HCT116 (cell line): ENCODE data around the gene SPTB. TPM values are rescaled to one million over a fixed set of nuclear protein-coding genes. Genes with fewer than 3 reads are reported as not detected.

Experiments used
- ATAC-seq: fragments of 200-7000 bp; cut with Tn5 transposase; 2 replicates; pipeline ENCODE4 v1.9.1; 2020; ENCODE audit warnings: mild to moderate bottlenecking, moderate library complexity
- BruUV-seq: library from RNA; stranded (reverse); fragments of 400-500 nt; replicated peaks from 2 replicates; lab custom pipeline; 2021; lab: Mats Ljungman, UMichigan
- CTCF ChIA-PET: fragments of 300-600 bp; sonication (Branson Sonifier 250); formaldehyde crosslinking; loops from one replicate; lab custom pipeline; 2021; ENCODE audit warnings: antibody characterized with exemption; lab: Charles Lee
- POLR2A ChIA-PET: fragments of 300-600, 350-600 bp; sonication (Branson Sonifier 250); formaldehyde crosslinking; loops from one replicate; lab custom pipeline; 2021; ENCODE audit warnings: antibody characterized with exemption; lab: Charles Lee
- RAD21 ChIA-PET, 2 experiments: fragments of 300-600 bp; sonication (Branson Sonifier 250); formaldehyde crosslinking; loops; one replicate each; lab custom pipeline; 2023; ENCODE audit warnings: low total read pairs in 2 of 2; ENCODE audit not compliant: uncharacterized antibody in 2 of 2, unreplicated experiment in 2 of 2, low non-redundant PET in 1 of 2; lab: Charles Lee
- DNase-seq: peaks from one replicate; pipeline ENCODE4 v3.0.0-alpha.2; 2010; ENCODE audit warnings: low read depth, low spot score
- H2AFZ ChIP-seq: fragments of 200-600 bp; shearing (Covaris generic), sonication (generic); 2 replicates; pipeline ENCODE4 v1.6.1; 2017; ENCODE audit warnings: low read depth, mixed run types, mixed read lengths, antibody characterized with exemption, low read length; ENCODE audit not compliant: poor library complexity, severe bottlenecking
- H3K27ac ChIP-seq: 2 replicates; pipeline ENCODE4 v1.5.1; 2012; ENCODE audit warnings: low read depth, low read length
- H3K27me3 ChIP-seq: fragments of 200-600 bp; sonication (generic); 2 replicates; pipeline ENCODE4 v1.6.1; 2016; ENCODE audit warnings: mixed run types, low read length, mixed read lengths; ENCODE audit not compliant: insufficient read depth
- H3K36me3 ChIP-seq, 2 experiments: fragments of 200-500 bp in 1 of 2; fragments of 200-600 bp in 1 of 2; sonication (Bioruptor generic) in 1 of 2; sonication (generic) in 1 of 2; 2 replicates each; pipeline versions ENCODE4 v1.5.1 to v1.6.1; 2014 to 2016; ENCODE audit warnings: low read length in 2 of 2, inconsistent platforms in 1 of 2, mixed read lengths in 1 of 2, mixed run types in 1 of 2; ENCODE audit not compliant: insufficient read depth in 2 of 2, control insufficient read depth in 1 of 2
- H3K4me1 ChIP-seq, 2 experiments: fragments of 200-600 bp in 1 of 2; sonication (generic) in 1 of 2; 2 replicates each; pipeline versions ENCODE4 v1.5.1 to v1.6.1; 2012 to 2017; ENCODE audit warnings: low read length in 2 of 2, inconsistent platforms in 1 of 2, mild to moderate bottlenecking in 1 of 2, mixed read lengths in 1 of 2, mixed run types in 1 of 2, moderate library complexity in 1 of 2; ENCODE audit not compliant: insufficient read depth in 2 of 2, control insufficient read depth in 1 of 2
- H3K4me2 ChIP-seq: fragments of 200-600 bp; sonication (generic); 2 replicates; pipeline ENCODE4 v1.6.1; 2017; ENCODE audit warnings: mixed run types, low read length, mixed read lengths
- H3K4me3 ChIP-seq, 2 experiments: fragments of 200-600 bp in 1 of 2; sonication (generic) in 1 of 2; replicated peaks in 1 of 2; 2 replicates each; pipeline ENCODE4 v1.5.1; 2011 to 2016; ENCODE audit warnings: low read length in 2 of 2, control low read depth in 1 of 2, low read depth in 1 of 2, mild to moderate bottlenecking in 1 of 2, mixed read lengths in 1 of 2, mixed run types in 1 of 2
- H3K79me2 ChIP-seq: fragments of 200-600 bp; sonication (generic); 2 replicates; pipeline ENCODE4 v1.6.1; 2017; ENCODE audit warnings: mild to moderate bottlenecking, mixed run types, low read length, moderate library complexity, mixed read lengths; ENCODE audit not compliant: insufficient read depth
- H3K9ac ChIP-seq: fragments of 200-600 bp; sonication (generic); 2 replicates; pipeline ENCODE4 v1.6.1; 2016; ENCODE audit warnings: low read length, mixed read lengths
- H3K9me2 ChIP-seq: fragments of 200-600 bp; sonication (generic), shearing (Covaris generic); 2 replicates; pipeline ENCODE4 v1.6.1; 2017; ENCODE audit warnings: mixed run types, mild to moderate bottlenecking, moderate library complexity; ENCODE audit not compliant: insufficient read depth
- H3K9me3 ChIP-seq, 2 experiments: fragments of 200-500 bp in 1 of 2; fragments of 200-600 bp in 1 of 2; sonication (Bioruptor generic) in 1 of 2; sonication (generic) in 1 of 2; 2 replicates each; pipeline ENCODE4 v1.6.1; 2014 to 2017; ENCODE audit warnings: low read length in 2 of 2, mixed read lengths in 2 of 2, inconsistent platforms in 1 of 2, low read depth in 1 of 2, mild to moderate bottlenecking in 1 of 2, mixed run types in 1 of 2, moderate library complexity in 1 of 2; ENCODE audit not compliant: control insufficient read depth in 1 of 2, insufficient read depth in 1 of 2
- H4K20me1 ChIP-seq: fragments of 200-600 bp; sonication (generic), shearing (Covaris generic); 2 replicates; pipeline ENCODE4 v1.6.1; 2017; ENCODE audit warnings: mixed run types, mild to moderate bottlenecking, moderate library complexity; ENCODE audit not compliant: insufficient read depth
- ATF3 ChIP-seq: IDR thresholded peaks from 2 replicates; pipeline ENCODE4 v1.6.1; 2012
- CBX3 ChIP-seq: IDR thresholded peaks from 2 replicates; pipeline ENCODE4 v1.6.1; 2012; ENCODE audit warnings: low read depth
- CEBPB ChIP-seq: IDR thresholded peaks from 2 replicates; pipeline ENCODE4 v1.6.1; 2012; ENCODE audit warnings: low read depth
- ELF1 ChIP-seq: IDR thresholded peaks from 2 replicates; pipeline ENCODE4 v1.6.1; 2012; ENCODE audit warnings: low read depth, borderline replicate concordance
- EZH2 ChIP-seq: fragments of 200-600 bp; sonication (generic); IDR thresholded peaks from 2 replicates; pipeline ENCODE4 v1.6.1; 2017; ENCODE audit warnings: antibody characterized with exemption, mixed run types
- EZH2phosphoT487 ChIP-seq: fragments of 200-600 bp; IDR thresholded peaks from 2 replicates; pipeline ENCODE4 v1.6.1; 2018; ENCODE audit warnings: antibody characterized with exemption, borderline replicate concordance
- FOSL1 ChIP-seq: IDR thresholded peaks from 2 replicates; pipeline ENCODE4 v1.6.1; 2012; ENCODE audit warnings: low read depth
- JUND ChIP-seq: IDR thresholded peaks from 2 replicates; pipeline ENCODE4 v1.6.1; 2012
- MAX ChIP-seq: IDR thresholded peaks from 2 replicates; pipeline ENCODE4 v1.6.1; 2012
- POLR2A ChIP-seq: IDR thresholded peaks from 2 replicates; pipeline ENCODE4 v1.7.0; 2011; ENCODE audit warnings: borderline replicate concordance; ENCODE audit not compliant: insufficient read depth, insufficient read length; ENCODE audit errors: extremely low read depth
- POLR2AphosphoS5 ChIP-seq: IDR thresholded peaks from 2 replicates; pipeline ENCODE4 v1.6.1; 2011; ENCODE audit warnings: mild to moderate bottlenecking, low read depth, low read length, moderate library complexity
- RAD21 ChIP-seq: IDR thresholded peaks from 2 replicates; pipeline ENCODE4 v1.6.1; 2012; ENCODE audit warnings: low read depth, mild to moderate bottlenecking
- REST ChIP-seq: IDR thresholded peaks from 2 replicates; pipeline ENCODE4 v1.6.1; 2012; ENCODE audit warnings: low read depth
- SP1 ChIP-seq: IDR thresholded peaks from 2 replicates; pipeline ENCODE4 v1.6.1; 2012; ENCODE audit warnings: low read depth
- SRF ChIP-seq: IDR thresholded peaks from 2 replicates; pipeline ENCODE4 v1.6.1; 2012; ENCODE audit warnings: low read depth
- TCF7L2 ChIP-seq: IDR thresholded peaks from 2 replicates; pipeline ENCODE4 v1.7.0; 2011; ENCODE audit warnings: borderline replicate concordance, inconsistent platforms; ENCODE audit not compliant: insufficient read depth, insufficient read length; ENCODE audit errors: extremely low read depth
- YY1 ChIP-seq: IDR thresholded peaks from 2 replicates; pipeline ENCODE4 v1.6.1; 2011; ENCODE audit warnings: low read length, low read depth, moderate library complexity, mild to moderate bottlenecking; ENCODE audit not compliant: insufficient replicate concordance; ENCODE audit errors: extremely low read depth
- ZBTB33 ChIP-seq: IDR thresholded peaks from 2 replicates; pipeline ENCODE4 v1.6.1; 2011; ENCODE audit warnings: mild to moderate bottlenecking, low read length, moderate library complexity; ENCODE audit not compliant: insufficient replicate concordance; ENCODE audit errors: extremely low read depth
- ZFX ChIP-seq: fragments of 450-650 bp; IDR thresholded peaks from 2 replicates; pipeline ENCODE4 v1.6.1; 2017
- intact Hi-C: fragments of 100-400 bp; cut with micrococcal nuclease; formaldehyde crosslinking; loops from 2 replicates; pipeline ENCODE4 v1.10.0; 2022
- total RNA-seq: library from RNA; stranded (reverse); gene quantifications from one replicate; pipeline ENCODE4 v1.2.1, GENCODE V29; 2021; ENCODE audit not compliant: unreplicated experiment

Gene SPTB
- total RNA-seq, 1 experiment from 2014 or later = 4.2 TPM

GRCh38 chr14:64918216-64918615 lies 38.5 kb upstream of the SPTB start:
- ChIA-PET POLR2A (no interaction called here), RAD21 (no interaction called here), CTCF (no interaction called here)
- H3K4me2 ChIP-seq = no peak overlapping the region
- no peaks in the 10 kb centered on the region for H3K9me2 ChIP-seq
- no peak overlapping the region for H2AFZ ChIP-seq
- H3K4me1 ChIP-seq = peaks cover 8 to 16% of the 10 kb centered on the region in 2 experiments; a peak in 3 of 4 replicates
- no peaks in the 10 kb centered on the region for H3K9me3 ChIP-seq
- intact Hi-C loops = no loop called here
- no peak overlapping the region for H3K4me3 ChIP-seq
- TF ChIP-seq EZH2 (no peak), ELF1 (no peak), FOSL1 (no peak), RAD21 (no peak), EZH2phosphoT487 (no peak), CBX3 (no peak), ZBTB33 (no peak), SP1 (no peak), POLR2AphosphoS5 (no peak), JUND (no peak), TCF7L2 (no peak), ATF3 (no peak), CEBPB (no peak), SRF (no peak), POLR2A (no peak), YY1 (no peak), ZFX (no peak), MAX (no peak), REST (no peak)
- no peak for DNase-seq
- H3K9ac ChIP-seq = no peak overlapping the region
- H3K27me3 ChIP-seq = no peaks in the 10 kb centered on the region
- H3K27ac ChIP-seq = no peak overlapping the region
- no TSS peak for BruUV-seq
- H3K79me2 ChIP-seq = peaks cover 86% of the 10 kb centered on the region
- no peaks in the 10 kb centered on the region for H4K20me1 ChIP-seq
- H3K36me3 ChIP-seq = no peaks in the 10 kb centered on the region
- no peak for ATAC-seq
